MM.1S (cell line): ENCODE data around the gene ITM2B.

Source experiments
- CTCF ChIP-seq: fragments of 300-600 bp; sonication (generic); IDR thresholded peaks from 2 replicates; pipeline ENCODE4 v1.5.1; 2016; ENCODE audit warnings: antibody characterized with exemption, low read length, mixed read lengths
- EZH2 ChIP-seq: fragments of 300-600 bp; sonication (generic); optimal IDR thresholded peaks from 2 replicates; pipeline ENCODE3; 2017; ENCODE audit warnings: low read depth, mild to moderate bottlenecking, antibody characterized with exemption, low read length, mixed read lengths

- no peak for TF ChIP-seq CTCF
- TF ChIP-seq EZH2, result no peak
Observed at GRCh38 chr13:48249018-48249417, 16.0 kb downstream of the ITM2B start.
